MM.1S (cell line): ENCODE measurements around the gene TMEFF2.

Source experiments
- DNase-seq: peaks from one replicate; pipeline ENCODE4 v3.0.0-alpha.2; 2015
- H2AFZ ChIP-seq: fragments of 300-600 bp; sonication (generic); 2 replicates; pipeline ENCODE4 v1.6.0; 2016; ENCODE audit warnings: antibody characterized with exemption, low read length
- H3F3A ChIP-seq: fragments of 300-600 bp; sonication (generic); 2 replicates; pipeline ENCODE4 v1.6.1; 2016; ENCODE audit warnings: mild to moderate bottlenecking, antibody characterized with exemption, low read length, moderate library complexity, mixed read lengths; ENCODE audit not compliant: insufficient read depth
- H3K27ac ChIP-seq: fragments of 300-600 bp; sonication (generic); 2 replicates; pipeline ENCODE4 v1.5.1; 2016; ENCODE audit warnings: mild to moderate bottlenecking, low read length
- H3K27me3 ChIP-seq: fragments of 300-600 bp; sonication (generic); replicated peaks from 2 replicates; pipeline ENCODE4 v1.6.0; 2016; ENCODE audit warnings: low read length; ENCODE audit not compliant: insufficient read depth
- H3K36me3 ChIP-seq: fragments of 300-600 bp; sonication (generic); replicated peaks from 2 replicates; pipeline ENCODE4 v1.6.1; 2016; ENCODE audit warnings: mild to moderate bottlenecking, low read length, mixed read lengths; ENCODE audit not compliant: insufficient read depth
- H3K4me1 ChIP-seq: fragments of 300-600 bp; sonication (generic); 2 replicates; pipeline ENCODE4 v1.6.1; 2016; ENCODE audit warnings: low read length, mixed read lengths
- H3K4me2 ChIP-seq: fragments of 300-600 bp; sonication (generic); 2 replicates; pipeline ENCODE4 v1.6.0; 2016; ENCODE audit warnings: low read depth, low read length
- H3K4me3 ChIP-seq: fragments of 300-600 bp; sonication (generic); 2 replicates; pipeline ENCODE4 v1.5.1; 2016; ENCODE audit warnings: low read length, mixed read lengths
- H3K79me2 ChIP-seq: fragments of 300-600 bp; sonication (generic); 2 replicates; pipeline ENCODE4 v1.6.1; 2016; ENCODE audit warnings: mixed run types, low read length, mixed read lengths
- H3K9ac ChIP-seq: fragments of 300-600 bp; sonication (generic); 2 replicates; pipeline ENCODE4 v1.6.1; 2016; ENCODE audit warnings: low read length, mixed read lengths
- H3K9me2 ChIP-seq: fragments of 300-600 bp; sonication (generic); replicated peaks from 2 replicates; pipeline ENCODE4 v1.6.1; 2016; ENCODE audit warnings: mild to moderate bottlenecking, low read length, mixed read lengths; ENCODE audit not compliant: insufficient read depth
- H3K9me3 ChIP-seq: fragments of 300-600 bp; sonication (generic); replicated peaks from 2 replicates; pipeline ENCODE4 v1.6.1; 2016; ENCODE audit warnings: mild to moderate bottlenecking, low read length, mixed read lengths; ENCODE audit not compliant: insufficient read depth
- H4K20me1 ChIP-seq: fragments of 300-600 bp; sonication (generic); 2 replicates; pipeline ENCODE4 v1.6.1; 2016; ENCODE audit warnings: mild to moderate bottlenecking, low read length, moderate library complexity, mixed read lengths; ENCODE audit not compliant: insufficient read depth
- CTCF ChIP-seq: fragments of 300-600 bp; sonication (generic); IDR thresholded peaks from 2 replicates; pipeline ENCODE4 v1.5.1; 2016; ENCODE audit warnings: antibody characterized with exemption, low read length, mixed read lengths
- EZH2 ChIP-seq: fragments of 300-600 bp; sonication (generic); optimal IDR thresholded peaks from 2 replicates; pipeline ENCODE3; 2017; ENCODE audit warnings: low read depth, mild to moderate bottlenecking, antibody characterized with exemption, low read length, mixed read lengths
- EZH2phosphoT487 ChIP-seq: fragments of 300-600 bp; sonication (generic); IDR thresholded peaks from 2 replicates; pipeline ENCODE4 v1.6.1; 2018; ENCODE audit warnings: antibody characterized with exemption, low read length

Gene TMEFF2

GRCh38 chr2:192069417-192069816, 125.3 kb downstream of the TMEFF2 start:
- H3K27me3 ChIP-seq, result no peaks in the 10 kb centered on the region
- H3K27ac ChIP-seq, result no peak overlapping the region
- H3K9ac ChIP-seq, result no peak overlapping the region
- no peak for DNase-seq
- H3K4me1 ChIP-seq, result no peaks in the 10 kb centered on the region
- no peaks in the 10 kb centered on the region for H3K79me2 ChIP-seq
- no peak overlapping the region for H2AFZ ChIP-seq
- TF ChIP-seq EZH2phosphoT487, result no peak
- TF ChIP-seq EZH2, result no peak
- TF ChIP-seq CTCF, result no peak
- H3K4me2 ChIP-seq, result no peak overlapping the region
- H3K9me2 ChIP-seq, result no peaks in the 10 kb centered on the region
- no peaks in the 10 kb centered on the region for H3K9me3 ChIP-seq
- no peaks in the 10 kb centered on the region for H3K36me3 ChIP-seq
- H4K20me1 ChIP-seq, result no peaks in the 10 kb centered on the region
- no peak overlapping the region for H3K4me3 ChIP-seq
- no peaks in the 10 kb centered on the region for H3F3A ChIP-seq

DNA sequence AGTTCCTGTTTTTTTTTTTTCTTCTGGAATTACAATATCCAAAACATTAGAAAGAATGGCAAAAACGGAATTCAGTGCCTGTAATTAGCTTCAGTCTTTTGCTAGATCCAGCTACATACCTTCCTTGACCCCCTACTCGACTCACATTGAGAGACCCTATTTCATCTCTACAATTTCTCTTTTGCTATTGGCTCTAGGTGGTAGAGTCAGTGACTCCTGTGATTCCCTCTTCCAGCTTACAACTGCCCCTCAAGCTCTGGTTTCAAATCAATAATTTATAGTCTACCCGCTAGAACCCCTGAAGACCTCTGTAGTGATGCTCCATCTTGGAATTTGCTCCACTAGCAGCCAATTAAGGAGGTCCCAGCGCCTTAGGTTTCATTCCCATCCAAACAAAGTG, 125.8 kb downstream of the TMEFF2 start:
- H4K20me1 ChIP-seq, result no peaks in the 10 kb centered on the region
- no peaks in the 10 kb centered on the region for H3K9me2 ChIP-seq
- no peaks in the 10 kb centered on the region for H3K9me3 ChIP-seq
- no peaks in the 10 kb centered on the region for H3K79me2 ChIP-seq
- no peak for DNase-seq
- H3K27me3 ChIP-seq, result no peaks in the 10 kb centered on the region
- H3K27ac ChIP-seq, result no peak overlapping the region
- no peaks in the 10 kb centered on the region for H3K4me1 ChIP-seq
- no peaks in the 10 kb centered on the region for H3K36me3 ChIP-seq
- TF ChIP-seq EZH2phosphoT487, result no peak
- no peak for TF ChIP-seq CTCF
- TF ChIP-seq EZH2, result no peak
- no peak overlapping the region for H3K4me2 ChIP-seq
- no peak overlapping the region for H3K9ac ChIP-seq
- H3F3A ChIP-seq, result no peaks in the 10 kb centered on the region
- no peak overlapping the region for H3K4me3 ChIP-seq
- no peak overlapping the region for H2AFZ ChIP-seq

- TF ChIP-seq EZH2 (no peak), CTCF (no peak), EZH2phosphoT487 (no peak)
- Histone ChIP-seq H3K27me3 (no peaks in the 10 kb centered on the region), H3K4me1 (no peaks in the 10 kb centered on the region), H3K4me2 (no peak overlapping the region), H3K36me3 (no peaks in the 10 kb centered on the region), H3K4me3 (no peak overlapping the region), H3K9me3 (no peaks in the 10 kb centered on the region), H3F3A (no peaks in the 10 kb centered on the region), H3K79me2 (no peaks in the 10 kb centered on the region), H3K9me2 (no peaks in the 10 kb centered on the region), H3K27ac (no peak overlapping the region), H4K20me1 (no peaks in the 10 kb centered on the region), H3K9ac (no peak overlapping the region), H2AFZ (no peak overlapping the region)
- no peak for DNase-seq
Measured at GRCh38 chr2:192067631-192068030, 127.1 kb downstream of the TMEFF2 start.
